Left lung (tissue), 10 donors: ENCODE data around the gene MGAT4A. TPM values are rescaled to one million over a fixed set of nuclear protein-coding genes. Genes with fewer than 3 reads are reported as not detected.

Source experiments
- ATAC-seq: fragments of 200-7000 bp; cut with Tn5 transposase; one replicate; pipeline ENCODE4 v1.9.1; 2020; ENCODE audit warnings: moderate library complexity
- DNase-seq, 4 donors: peaks; one replicate each; pipeline ENCODE4 v3.0.0-alpha.2; 2013 to 2020
- H3K27ac ChIP-seq, 2 donors: fragments of 200-600 bp; sonication (generic) in 1 of 2; one replicate each; pipeline versions ENCODE4 v1.5.0 to v1.8.0; 2020 to 2021
- H3K27me3 ChIP-seq, 2 donors: fragments of 200-600 bp; sonication (generic) in 1 of 2; one replicate each; pipeline versions ENCODE4 v1.5.0 to v1.8.0; 2020 to 2021
- H3K36me3 ChIP-seq, 2 donors: fragments of 200-600 bp; sonication (generic) in 1 of 2; one replicate each; pipeline versions ENCODE4 v1.5.0 to v1.8.0; 2020 to 2021
- H3K4me1 ChIP-seq, 2 donors: fragments of 200-600 bp; one replicate each; pipeline ENCODE4 v1.8.0; 2021
- H3K4me3 ChIP-seq, 2 donors: fragments of 200-600 bp; sonication (generic) in 1 of 2; one replicate each; pipeline versions ENCODE4 v1.5.0 to v1.8.0; 2020 to 2021; ENCODE audit warnings: mild to moderate bottlenecking in 1 of 2
- H3K9me3 ChIP-seq, 2 donors: fragments of 200-600 bp; sonication (generic) in 1 of 2; one replicate each; pipeline versions ENCODE4 v1.5.0 to v1.8.0; 2020 to 2021
- CTCF ChIP-seq, 2 donors: fragments of 200-600 bp; sonication (generic) in 1 of 2; IDR thresholded peaks; one replicate each; pipeline versions ENCODE4 v1.5.0 to v1.8.0; 2021; ENCODE audit warnings: antibody characterized with exemption in 2 of 2
- intact Hi-C, 2 donors: fragments of 100-400 bp; cut with DNase I; formaldehyde crosslinking; loops; one replicate each; pipeline versions ENCODE4 v1.11.2 to v1.14.2; 2022
- polyA plus RNA-seq, 6 donors: library from polyadenylated mRNA; unstranded; fragments of 120-200 nt; gene quantifications; one replicate each; pipeline ENCODE4 v1.2.1, GENCODE V29; 2013; ENCODE audit not compliant: insufficient read length in 6 of 6
- total RNA-seq, 2 donors: library from RNA; stranded (reverse); fragmentation: NEBNext Ultra II Directional; extraction: Animal tissue kit (Norgen Biotek cat#: 25700); gene quantifications; one replicate each; pipeline ENCODE4 v1.2.1, GENCODE V29; 2021
- donor health status: DM: no; HTN: yes; CAD: no.
- donor health status: DM: no; HTN: no; CAD: no.

Gene MGAT4A
- total and polyA plus RNA-seq, 8 donors: 15.4 to 79.8 (median 19.0) TPM

- no peaks in the 10 kb centered on the region for H3K27me3 ChIP-seq
- TF ChIP-seq CTCF (IDR thresholded peaks at IDR 0.05): no peak
- no peaks in the 10 kb centered on the region for H3K9me3 ChIP-seq
- H3K27ac ChIP-seq: no peak overlapping the region
- DNase-seq (no peak), ATAC-seq (no peak)
- no peaks in the 10 kb centered on the region for H3K36me3 ChIP-seq
- intact Hi-C loops: no loop called here
- peaks cover 6 to 33% of the 10 kb centered on the region in 2 donors for H3K4me1 ChIP-seq
- H3K4me3 ChIP-seq: no peak overlapping the region
These were observed 20.8 kb upstream of the MGAT4A start for GRCh38 chr2:98751748-98752147.

GRCh38 chr2:98750593-98751282 is 19.8 kb upstream of the MGAT4A start:
- intact Hi-C loops: no loop called here
- Histone ChIP-seq H3K27ac (no peak overlapping the region), H3K27me3 (no peaks in the 10 kb centered on the region), H3K4me1 (peaks cover 6 to 29% of the 10 kb centered on the region in 2 donors), H3K36me3 (no peaks in the 10 kb centered on the region), H3K9me3 (no peaks in the 10 kb centered on the region), H3K4me3 (no peak overlapping the region)
- ATAC-seq (no peak), DNase-seq (no peak)
- no peak for TF ChIP-seq CTCF (IDR thresholded peaks at IDR 0.05)

- no peaks in the 10 kb centered on the region for H3K9me3 ChIP-seq
- H3K4me3 ChIP-seq: no peak overlapping the region
- ATAC-seq (peak; percentile 90), DNase-seq (peak in 3 of 4 donors; percentile 69 to 86 (median 70))
- H3K36me3 ChIP-seq: no peaks in the 10 kb centered on the region
- peak overlapping the region in 1 of 2 donors; percentile 76 for H3K27ac ChIP-seq
- intact Hi-C loops: no loop called here
- peaks cover 6 to 31% of the 10 kb centered on the region in 2 donors for H3K4me1 ChIP-seq
- TF ChIP-seq CTCF (IDR thresholded peaks at IDR 0.05): no peak
- no peaks in the 10 kb centered on the region for H3K27me3 ChIP-seq
These were observed 18.1 kb upstream of the MGAT4A start for GRCh38 chr2:98749066-98749450.

GRCh38 chr2:98748292-98749065 is 17.5 kb upstream of the MGAT4A start:
- no peaks in the 10 kb centered on the region for H3K36me3 ChIP-seq
- H3K27ac ChIP-seq: peak overlapping the region in 1 of 2 donors; percentile 76
- ATAC-seq (peak; percentile 29), DNase-seq (no peak)
- intact Hi-C loops: no loop called here
- no peak for TF ChIP-seq CTCF (IDR thresholded peaks at IDR 0.05)
- no peaks in the 10 kb centered on the region for H3K9me3 ChIP-seq
- H3K4me1 ChIP-seq: peaks cover 6 to 34% of the 10 kb centered on the region in 2 donors
- no peaks in the 10 kb centered on the region for H3K27me3 ChIP-seq
- no peak overlapping the region for H3K4me3 ChIP-seq

GRCh38 chr2:98747888-98748287 is 17.0 kb upstream of the MGAT4A start:
- Histone ChIP-seq H3K36me3 (no peaks in the 10 kb centered on the region), H3K9me3 (no peaks in the 10 kb centered on the region), H3K4me1 (peaks cover 6 to 31% of the 10 kb centered on the region in 2 donors), H3K27me3 (no peaks in the 10 kb centered on the region), H3K4me3 (no peak overlapping the region), H3K27ac (peak overlapping the region in 1 of 2 donors; percentile 76)
- DNase-seq (no peak), ATAC-seq (no peak)
- TF ChIP-seq CTCF (IDR thresholded peaks at IDR 0.05): no peak
- intact Hi-C loops: no loop called here
